SK-N-SH (cell line): Measurements from ENCODE around the gene MYOZ2. TPM values are rescaled to one million over a fixed set of nuclear protein-coding genes. Genes with fewer than 3 reads are reported as not detected.

Source experiments
- CTCF ChIA-PET: fragments of 300-600, 350-600 bp; formaldehyde crosslinking; extraction: SDS; loops from one replicate; lab custom pipeline; 2021; lab: Yijun Ruan, JAX
- POLR2A ChIA-PET: fragments of 350-600 bp; sonication (Branson Sonifier 250); formaldehyde crosslinking; extraction: SDS; loops from one replicate; lab custom pipeline; 2020; ENCODE audit warnings: antibody characterized with exemption, inconsistent platforms; lab: Yijun Ruan, JAX
- DNase-seq: peaks from one replicate; pipeline ENCODE4 v3.0.0; 2012
- H2AFZ ChIP-seq: fragments of 200-600 bp; sonication (generic); 2 replicates; pipeline ENCODE4 v1.8.1; 2016; ENCODE audit warnings: antibody characterized with exemption, mild to moderate bottlenecking, low read depth
- H3F3A ChIP-seq: fragments of 200-600 bp; sonication (generic); replicated peaks from 2 replicates; pipeline ENCODE3; 2016; ENCODE audit warnings: antibody characterized with exemption, mild to moderate bottlenecking; ENCODE audit not compliant: insufficient read depth
- H3K27ac ChIP-seq, 2 experiments: fragments of 200-500 bp in 1 of 2; fragments of 200-600 bp in 1 of 2; sonication (Bioruptor generic) in 1 of 2; sonication (generic), shearing (Covaris generic) in 1 of 2; 2 replicates each; pipeline versions ENCODE4 v1.5.1 to v1.6.1; 2014 to 2016; ENCODE audit warnings: low read depth in 2 of 2, inconsistent platforms in 1 of 2, low read length in 1 of 2, mild to moderate bottlenecking in 1 of 2, mixed read lengths in 1 of 2
- H3K27me3 ChIP-seq: fragments of 200-600 bp; sonication (generic), shearing (Covaris generic); 2 replicates; pipeline ENCODE4 v1.6.1; 2016; ENCODE audit warnings: mixed run types; ENCODE audit not compliant: insufficient read depth
- H3K36me3 ChIP-seq, 2 experiments: fragments of 200-500 bp in 1 of 2; fragments of 200-600 bp in 1 of 2; sonication (Bioruptor generic) in 1 of 2; sonication (generic) in 1 of 2; replicated peaks in 1 of 2; 2 replicates each; pipeline versions ENCODE3 to v1.5.1; 2014 to 2016; ENCODE audit warnings: low read length in 1 of 2, mild to moderate bottlenecking in 1 of 2; ENCODE audit not compliant: insufficient read depth in 2 of 2, control insufficient read depth in 1 of 2
- H3K4me1 ChIP-seq, 2 experiments: fragments of 200-500 bp in 1 of 2; fragments of 200-600 bp in 1 of 2; sonication (Bioruptor generic) in 1 of 2; sonication (generic), shearing (Covaris generic) in 1 of 2; 2 replicates each; pipeline versions ENCODE4 v1.5.1 to v1.6.1; 2014 to 2016; ENCODE audit warnings: low read depth in 1 of 2, low read length in 1 of 2, mixed run types in 1 of 2; ENCODE audit not compliant: insufficient read depth in 2 of 2, control insufficient read depth in 1 of 2
- H3K4me2 ChIP-seq: fragments of 200-600 bp; sonication (generic), shearing (Covaris generic); 2 replicates; pipeline ENCODE4 v1.6.1; 2017; ENCODE audit warnings: mixed run types
- H3K4me3 ChIP-seq, 2 experiments: fragments of 200-500 bp in 1 of 2; fragments of 200-600 bp in 1 of 2; sonication (Bioruptor generic) in 1 of 2; sonication (generic), shearing (Covaris generic) in 1 of 2; 2 replicates each; pipeline versions ENCODE4 v1.5.1 to v1.8.1; 2014 to 2016; ENCODE audit warnings: low read depth in 2 of 2, inconsistent platforms in 1 of 2, low read length in 1 of 2, mild to moderate bottlenecking in 1 of 2, mixed read lengths in 1 of 2, moderate library complexity in 1 of 2
- H3K79me2 ChIP-seq: fragments of 200-600 bp; sonication (generic); 2 replicates; pipeline ENCODE4 v1.8.1; 2017; ENCODE audit warnings: mild to moderate bottlenecking; ENCODE audit not compliant: insufficient read depth
- H3K9ac ChIP-seq: fragments of 200-600 bp; sonication (generic); 2 replicates; pipeline ENCODE4 v1.6.1; 2017; ENCODE audit warnings: mixed run types
- H3K9me2 ChIP-seq: fragments of 200-600 bp; sonication (generic); 2 replicates; pipeline ENCODE4 v1.6.1; 2017; ENCODE audit warnings: mixed run types
- H3K9me3 ChIP-seq: fragments of 200-600 bp; sonication (generic); 2 replicates; pipeline ENCODE4 v1.6.1; 2017; ENCODE audit warnings: mixed run types, mild to moderate bottlenecking, moderate library complexity
- H4K20me1 ChIP-seq: fragments of 200-600 bp; sonication (generic); 2 replicates; pipeline ENCODE4 v1.6.1; 2017; ENCODE audit warnings: mild to moderate bottlenecking, mixed run types; ENCODE audit not compliant: insufficient read depth
- CHD2 ChIP-seq: fragments of 150-350 bp; IDR thresholded peaks from 2 replicates; pipeline ENCODE4 v1.6.1; 2018; ENCODE audit warnings: low read length; ENCODE audit not compliant: partially characterized antibody
- EZH2phosphoT487 ChIP-seq: fragments of 200-600 bp; sonication (generic); IDR thresholded peaks from 2 replicates; pipeline ENCODE4 v1.6.1; 2017; ENCODE audit warnings: low read depth, mixed run types, mild to moderate bottlenecking, antibody characterized with exemption, moderate library complexity, borderline replicate concordance
- FOSL2 ChIP-seq: IDR thresholded peaks from 2 replicates; pipeline ENCODE4 v1.4.0; 2012; ENCODE audit warnings: low read depth, mild to moderate bottlenecking, moderate library complexity, borderline replicate concordance
- FOXM1 ChIP-seq: IDR thresholded peaks from 2 replicates; pipeline ENCODE4 v1.4.0; 2012; ENCODE audit warnings: low read depth, mild to moderate bottlenecking
- GABPA ChIP-seq: IDR thresholded peaks from 2 replicates; pipeline ENCODE4 v1.4.0; 2012; ENCODE audit warnings: low read depth, mild to moderate bottlenecking
- NFIC ChIP-seq: IDR thresholded peaks from 2 replicates; pipeline ENCODE4 v1.4.0; 2012; ENCODE audit warnings: borderline replicate concordance
- RXRA ChIP-seq: IDR thresholded peaks from 2 replicates; pipeline ENCODE4 v1.4.0; 2012; ENCODE audit warnings: low read depth, mild to moderate bottlenecking, borderline replicate concordance
- YY1 ChIP-seq: IDR thresholded peaks from 2 replicates; pipeline ENCODE4 v1.4.0; 2012; ENCODE audit warnings: low read depth, mild to moderate bottlenecking
- WGBS: methylation state at CpG from one replicate; pipeline ENCODE4 v1.1.6; 2017; ENCODE audit warnings: low lambda C conversion rate; 5-methylcytosine and 5-hydroxymethylcytosine counted together
- polyA plus RNA-seq, 3 experiments: library from polyadenylated mRNA; depleted of rRNA; stranded (reverse); fragments of >200 nt; gene quantifications; 2 replicates each; pipeline ENCODE4 v1.2.3, GENCODE V29; 2012
- TF ChIP-seq, protein P1 (sequence below): IDR thresholded peaks from 2 replicates; pipeline ENCODE4 v1.4.0; 2012; ENCODE audit warnings: low read depth, borderline replicate concordance
- TF ChIP-seq, protein P2 (sequence below): fragments of 200-600 bp; sonication (generic); IDR thresholded peaks from 2 replicates; pipeline ENCODE4 v1.6.1; 2017; ENCODE audit warnings: antibody characterized with exemption, mild to moderate bottlenecking, moderate library complexity
- TF ChIP-seq, protein P3 (sequence below): IDR thresholded peaks from 2 replicates; pipeline ENCODE4; 2012
- TF ChIP-seq, protein P4 (sequence below): IDR thresholded peaks from 2 replicates; pipeline ENCODE4 v1.6.1; 2012; ENCODE audit warnings: mild to moderate bottlenecking, low read depth, low read length, moderate library complexity

The MYOZ2 gene
- polyA plus RNA-seq, 1 of the 3 experiments (the other 2 are of a cell fraction) = 0.26 TPM

DNA sequence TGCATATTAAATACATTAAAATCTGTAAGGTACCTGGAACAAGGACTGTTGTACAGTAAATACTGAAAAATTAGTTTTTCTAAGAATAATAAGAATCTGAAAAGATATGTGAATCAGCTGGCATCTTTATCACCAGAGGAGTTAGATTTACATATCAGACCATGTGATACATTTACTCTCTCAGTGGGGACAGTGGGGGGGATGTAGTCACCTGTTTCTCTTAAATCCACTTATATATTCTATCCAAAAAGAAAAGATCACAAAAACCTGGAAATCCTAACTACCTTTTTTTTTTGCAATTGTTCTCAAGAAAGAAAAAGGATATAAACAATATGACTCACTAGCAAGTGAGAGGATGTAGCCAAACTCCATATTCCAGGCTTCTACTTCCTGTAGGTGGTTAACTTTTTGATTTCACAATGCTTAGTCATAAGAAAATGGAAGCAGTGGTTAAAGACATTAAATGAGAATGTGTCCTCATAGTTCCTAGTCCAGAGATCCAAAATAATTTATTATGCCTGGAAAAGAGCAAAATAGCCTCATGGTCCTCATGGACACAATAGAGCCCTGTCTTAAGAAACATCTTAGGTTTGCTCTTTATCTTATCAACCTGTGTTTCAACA lies 22.5 kb upstream of the MYOZ2 start (continued):
- no peak for TF ChIP-seq EZH2phosphoT487
- 0 out of 2 replicates have a peak, but pooled peaks have one; percentile 7 for TF ChIP-seq FOXM1
- no peak for TF ChIP-seq CHD2
- TF ChIP-seq NFIC = peak; percentile 39; the same call in 1 of the 2 replicates
- TF ChIP-seq, protein P1, sequence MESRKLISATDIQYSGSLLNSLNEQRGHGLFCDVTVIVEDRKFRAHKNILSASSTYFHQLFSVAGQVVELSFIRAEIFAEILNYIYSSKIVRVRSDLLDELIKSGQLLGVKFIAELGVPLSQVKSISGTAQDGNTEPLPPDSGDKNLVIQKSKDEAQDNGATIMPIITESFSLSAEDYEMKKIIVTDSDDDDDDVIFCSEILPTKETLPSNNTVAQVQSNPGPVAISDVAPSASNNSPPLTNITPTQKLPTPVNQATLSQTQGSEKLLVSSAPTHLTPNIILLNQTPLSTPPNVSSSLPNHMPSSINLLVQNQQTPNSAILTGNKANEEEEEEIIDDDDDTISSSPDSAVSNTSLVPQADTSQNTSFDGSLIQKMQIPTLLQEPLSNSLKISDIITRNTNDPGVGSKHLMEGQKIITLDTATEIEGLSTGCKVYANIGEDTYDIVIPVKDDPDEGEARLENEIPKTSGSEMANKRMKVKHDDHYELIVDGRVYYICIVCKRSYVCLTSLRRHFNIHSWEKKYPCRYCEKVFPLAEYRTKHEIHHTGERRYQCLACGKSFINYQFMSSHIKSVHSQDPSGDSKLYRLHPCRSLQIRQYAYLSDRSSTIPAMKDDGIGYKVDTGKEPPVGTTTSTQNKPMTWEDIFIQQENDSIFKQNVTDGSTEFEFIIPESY = no peak
- TF ChIP-seq, protein P2, sequence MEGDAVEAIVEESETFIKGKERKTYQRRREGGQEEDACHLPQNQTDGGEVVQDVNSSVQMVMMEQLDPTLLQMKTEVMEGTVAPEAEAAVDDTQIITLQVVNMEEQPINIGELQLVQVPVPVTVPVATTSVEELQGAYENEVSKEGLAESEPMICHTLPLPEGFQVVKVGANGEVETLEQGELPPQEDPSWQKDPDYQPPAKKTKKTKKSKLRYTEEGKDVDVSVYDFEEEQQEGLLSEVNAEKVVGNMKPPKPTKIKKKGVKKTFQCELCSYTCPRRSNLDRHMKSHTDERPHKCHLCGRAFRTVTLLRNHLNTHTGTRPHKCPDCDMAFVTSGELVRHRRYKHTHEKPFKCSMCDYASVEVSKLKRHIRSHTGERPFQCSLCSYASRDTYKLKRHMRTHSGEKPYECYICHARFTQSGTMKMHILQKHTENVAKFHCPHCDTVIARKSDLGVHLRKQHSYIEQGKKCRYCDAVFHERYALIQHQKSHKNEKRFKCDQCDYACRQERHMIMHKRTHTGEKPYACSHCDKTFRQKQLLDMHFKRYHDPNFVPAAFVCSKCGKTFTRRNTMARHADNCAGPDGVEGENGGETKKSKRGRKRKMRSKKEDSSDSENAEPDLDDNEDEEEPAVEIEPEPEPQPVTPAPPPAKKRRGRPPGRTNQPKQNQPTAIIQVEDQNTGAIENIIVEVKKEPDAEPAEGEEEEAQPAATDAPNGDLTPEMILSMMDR = no peak
- TF ChIP-seq, all 33 proteins: peak for 14

DNA sequence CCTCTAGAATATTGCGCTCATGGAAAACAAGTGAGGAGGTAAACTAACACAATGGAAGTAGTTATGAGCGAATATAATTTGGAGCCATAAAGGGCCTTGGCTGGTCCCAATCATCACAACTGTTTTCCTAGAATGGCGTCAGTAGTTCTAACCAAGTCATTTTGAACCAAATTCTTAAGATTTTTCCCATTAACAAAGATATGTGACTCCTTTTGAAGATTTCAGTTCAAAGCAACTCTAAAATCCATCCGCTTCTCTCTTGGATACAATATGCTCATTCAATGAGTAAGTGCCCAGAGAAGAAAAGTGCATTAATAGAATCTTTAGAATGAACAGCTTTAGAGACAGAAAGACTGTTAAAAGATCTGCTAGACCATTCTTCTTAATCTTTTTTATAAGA lies 19.6 kb upstream of the MYOZ2 start:
- no peak for DNase-seq

More for the DNA sequence above, 19.6 kb upstream of the MYOZ2 start:
- Histone ChIP-seq H3K4me3 (no peak overlapping the region), H3K79me2 (no peaks in the 10 kb centered on the region), H3K27me3 (no peaks in the 10 kb centered on the region), H3K9me2 (no peaks in the 10 kb centered on the region), H2AFZ (0 out of 2 replicates have a peak overlapping the region, but pooled peaks have one; percentile 63), H3K9ac (no peak overlapping the region), H3F3A (peaks cover 19% of the 10 kb centered on the region), H3K4me1 (peaks cover 0 to 8% of the 10 kb centered on the region in 2 experiments; a peak in 1 of 4 replicates), H3K36me3 (no peaks in the 10 kb centered on the region), H4K20me1 (no peaks in the 10 kb centered on the region), H3K9me3 (no peaks in the 10 kb centered on the region), H3K27ac (no peak overlapping the region), H3K4me2 (no peak overlapping the region)
- POLR2A ChIA-PET = no interaction called here
- no peak for TF ChIP-seq YY1
- TF ChIP-seq, protein P3, sequence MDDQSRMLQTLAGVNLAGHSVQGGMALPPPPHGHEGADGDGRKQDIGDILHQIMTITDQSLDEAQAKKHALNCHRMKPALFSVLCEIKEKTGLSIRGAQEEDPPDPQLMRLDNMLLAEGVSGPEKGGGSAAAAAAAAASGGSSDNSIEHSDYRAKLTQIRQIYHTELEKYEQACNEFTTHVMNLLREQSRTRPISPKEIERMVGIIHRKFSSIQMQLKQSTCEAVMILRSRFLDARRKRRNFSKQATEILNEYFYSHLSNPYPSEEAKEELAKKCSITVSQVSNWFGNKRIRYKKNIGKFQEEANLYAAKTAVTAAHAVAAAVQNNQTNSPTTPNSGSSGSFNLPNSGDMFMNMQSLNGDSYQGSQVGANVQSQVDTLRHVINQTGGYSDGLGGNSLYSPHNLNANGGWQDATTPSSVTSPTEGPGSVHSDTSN = no peak
- TF ChIP-seq GABPA = no peak
- TF ChIP-seq, protein P2 = no peak
- TF ChIP-seq RXRA = no peak
- TF ChIP-seq FOSL2 = no peak
- TF ChIP-seq, protein P4, sequence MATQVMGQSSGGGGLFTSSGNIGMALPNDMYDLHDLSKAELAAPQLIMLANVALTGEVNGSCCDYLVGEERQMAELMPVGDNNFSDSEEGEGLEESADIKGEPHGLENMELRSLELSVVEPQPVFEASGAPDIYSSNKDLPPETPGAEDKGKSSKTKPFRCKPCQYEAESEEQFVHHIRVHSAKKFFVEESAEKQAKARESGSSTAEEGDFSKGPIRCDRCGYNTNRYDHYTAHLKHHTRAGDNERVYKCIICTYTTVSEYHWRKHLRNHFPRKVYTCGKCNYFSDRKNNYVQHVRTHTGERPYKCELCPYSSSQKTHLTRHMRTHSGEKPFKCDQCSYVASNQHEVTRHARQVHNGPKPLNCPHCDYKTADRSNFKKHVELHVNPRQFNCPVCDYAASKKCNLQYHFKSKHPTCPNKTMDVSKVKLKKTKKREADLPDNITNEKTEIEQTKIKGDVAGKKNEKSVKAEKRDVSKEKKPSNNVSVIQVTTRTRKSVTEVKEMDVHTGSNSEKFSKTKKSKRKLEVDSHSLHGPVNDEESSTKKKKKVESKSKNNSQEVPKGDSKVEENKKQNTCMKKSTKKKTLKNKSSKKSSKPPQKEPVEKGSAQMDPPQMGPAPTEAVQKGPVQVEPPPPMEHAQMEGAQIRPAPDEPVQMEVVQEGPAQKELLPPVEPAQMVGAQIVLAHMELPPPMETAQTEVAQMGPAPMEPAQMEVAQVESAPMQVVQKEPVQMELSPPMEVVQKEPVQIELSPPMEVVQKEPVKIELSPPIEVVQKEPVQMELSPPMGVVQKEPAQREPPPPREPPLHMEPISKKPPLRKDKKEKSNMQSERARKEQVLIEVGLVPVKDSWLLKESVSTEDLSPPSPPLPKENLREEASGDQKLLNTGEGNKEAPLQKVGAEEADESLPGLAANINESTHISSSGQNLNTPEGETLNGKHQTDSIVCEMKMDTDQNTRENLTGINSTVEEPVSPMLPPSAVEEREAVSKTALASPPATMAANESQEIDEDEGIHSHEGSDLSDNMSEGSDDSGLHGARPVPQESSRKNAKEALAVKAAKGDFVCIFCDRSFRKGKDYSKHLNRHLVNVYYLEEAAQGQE = no peak
- WGBS = 99% methylated on average over 4 of the region's 4 CpGs
- CTCF ChIA-PET = no interaction called here
